Smooth muscle cell (in vitro differentiated cells): ENCODE data around the gene C1orf232. TPM values are rescaled to one million over a fixed set of nuclear protein-coding genes. Genes with fewer than 3 reads are reported as not detected.

Source experiments
- DNase-seq: peaks from one replicate; lab custom pipeline; 2025; ENCODE audit not compliant: unreplicated experiment; lab: John Stamatoyannopoulos, UW
- H2AFZ ChIP-seq: fragments of 200-600 bp; sonication (generic); 2 replicates; pipeline ENCODE4 v1.6.0; 2016; ENCODE audit warnings: antibody characterized with exemption, low read depth, mild to moderate bottlenecking
- H3F3A ChIP-seq: fragments of 200-600 bp; sonication (generic); 2 replicates; pipeline ENCODE4 v1.6.0; 2017; ENCODE audit warnings: antibody characterized with exemption, low read depth
- H3K27ac ChIP-seq: fragments of 200-600 bp; sonication (generic); 2 replicates; pipeline ENCODE4 v1.5.1; 2016; ENCODE audit warnings: low read depth, mild to moderate bottlenecking
- H3K27me3 ChIP-seq: fragments of 200-600 bp; sonication (generic); 2 replicates; pipeline ENCODE4 v1.6.1; 2016; ENCODE audit warnings: low read depth, mild to moderate bottlenecking
- H3K36me3 ChIP-seq: fragments of 200-600 bp; sonication (generic); 2 replicates; pipeline ENCODE4 v1.5.1; 2016; ENCODE audit warnings: low read depth
- H3K4me1 ChIP-seq: fragments of 200-600 bp; sonication (generic); 2 replicates; pipeline ENCODE4 v1.5.1; 2016; ENCODE audit warnings: low read depth
- H3K4me2 ChIP-seq: fragments of 200-600 bp; sonication (generic); 2 replicates; pipeline ENCODE4 v1.6.0; 2016; ENCODE audit warnings: mild to moderate bottlenecking
- H3K4me3 ChIP-seq: fragments of 200-600 bp; sonication (generic); 2 replicates; pipeline ENCODE4 v1.5.1; 2016; ENCODE audit warnings: mild to moderate bottlenecking
- H3K79me2 ChIP-seq: fragments of 200-600 bp; sonication (generic); 2 replicates; pipeline ENCODE4 v1.6.0; 2016; ENCODE audit warnings: low read depth, mild to moderate bottlenecking
- H3K9ac ChIP-seq: fragments of 200-600 bp; sonication (generic); 2 replicates; pipeline ENCODE4 v1.6.0; 2016; ENCODE audit warnings: low read depth
- H3K9me3 ChIP-seq: fragments of 200-600 bp; sonication (generic); replicated peaks from 2 replicates; pipeline ENCODE4 v1.5.1; 2016; ENCODE audit warnings: low read depth
- H4K20me1 ChIP-seq: fragments of 200-600 bp; sonication (generic); 2 replicates; pipeline ENCODE4 v1.6.0; 2016; ENCODE audit warnings: low read depth
- WGBS: methylation state at CpG from one replicate; pipeline ENCODE4 v1.1.7; 2016; ENCODE audit warnings: low lambda C conversion rate; 5-methylcytosine and 5-hydroxymethylcytosine counted together
- polyA plus RNA-seq: library from polyadenylated mRNA; unstranded; fragments of >200 nt; fragmentation: Nextera tagmentation; extraction: Ambion mirVana; gene quantifications from 2 replicates; pipeline ENCODE4 v1.2.1, GENCODE V29; 2016
- total RNA-seq: library from RNA; depleted of rRNA; stranded (reverse); fragments of >200 nt; gene quantifications from 2 replicates; pipeline ENCODE4 v1.2.3, GENCODE V29; 2014
- TF ChIP-seq, protein P1 (sequence below): fragments of 200-600 bp; sonication (generic); IDR thresholded peaks from 2 replicates; pipeline ENCODE4 v1.5.1; 2017; ENCODE audit warnings: borderline replicate concordance, mild to moderate bottlenecking, antibody characterized with exemption; ENCODE audit not compliant: insufficient read depth, poor library complexity, severe bottlenecking

The C1orf232 gene
- total and polyA plus RNA-seq, 2 experiments from 2014 or later: not detected

DNA sequence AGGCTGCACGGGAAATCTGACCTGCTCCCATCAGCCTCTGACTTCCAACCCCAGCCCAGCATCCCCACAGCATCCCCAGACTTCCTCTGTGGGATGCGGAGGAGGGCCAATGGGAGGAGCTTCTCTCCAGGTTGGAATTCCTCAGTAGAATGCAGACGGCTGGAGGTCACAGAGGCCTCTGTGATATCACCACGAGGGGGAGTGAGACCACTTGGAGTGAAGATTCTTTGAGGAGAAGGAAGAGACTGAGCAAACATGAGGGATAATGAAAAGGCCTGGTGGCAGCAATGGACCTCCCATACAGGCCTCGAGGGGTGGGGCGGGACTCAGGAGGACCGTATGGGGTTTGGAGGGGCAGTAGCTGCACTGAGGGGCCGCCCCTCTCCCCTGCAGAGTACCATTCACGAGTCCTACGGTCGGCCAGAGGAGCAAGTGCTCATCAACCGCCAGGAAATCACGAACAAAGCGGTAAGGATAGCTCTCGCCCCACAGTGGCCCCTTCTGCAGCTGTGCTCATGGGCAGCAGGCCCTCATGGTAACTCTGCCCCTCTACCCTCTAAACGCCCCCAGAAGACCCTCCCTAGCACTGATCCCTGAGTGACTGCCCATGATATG, 21.7 kb upstream of the C1orf232 start, which contains the start of gene CATSPER4:
CATSPER4 (plus strand) TSS at position 230 of the 615 bp plus-strand sequence; CDS start at position 256, 26 bp downstream.
- Histone ChIP-seq H3K79me2 (no peaks in the 10 kb centered on the region), H3K27me3 (no peaks in the 10 kb centered on the region), H3K9me3 (no peaks in the 10 kb centered on the region), H3K4me3 (no peak within 1 kb of the TSS), H3K4me2 (no peak within 1 kb of the TSS), H4K20me1 (no peaks in the 10 kb centered on the region), H3K27ac (no peak within 1 kb of the TSS), H3K9ac (no peak within 1 kb of the TSS), H2AFZ (no peak within 1 kb of the TSS), H3F3A (no peaks in the 10 kb centered on the region), H3K4me1 (no peaks in the 10 kb centered on the region), H3K36me3 (no peaks in the 10 kb centered on the region)
- TF ChIP-seq, protein P1, sequence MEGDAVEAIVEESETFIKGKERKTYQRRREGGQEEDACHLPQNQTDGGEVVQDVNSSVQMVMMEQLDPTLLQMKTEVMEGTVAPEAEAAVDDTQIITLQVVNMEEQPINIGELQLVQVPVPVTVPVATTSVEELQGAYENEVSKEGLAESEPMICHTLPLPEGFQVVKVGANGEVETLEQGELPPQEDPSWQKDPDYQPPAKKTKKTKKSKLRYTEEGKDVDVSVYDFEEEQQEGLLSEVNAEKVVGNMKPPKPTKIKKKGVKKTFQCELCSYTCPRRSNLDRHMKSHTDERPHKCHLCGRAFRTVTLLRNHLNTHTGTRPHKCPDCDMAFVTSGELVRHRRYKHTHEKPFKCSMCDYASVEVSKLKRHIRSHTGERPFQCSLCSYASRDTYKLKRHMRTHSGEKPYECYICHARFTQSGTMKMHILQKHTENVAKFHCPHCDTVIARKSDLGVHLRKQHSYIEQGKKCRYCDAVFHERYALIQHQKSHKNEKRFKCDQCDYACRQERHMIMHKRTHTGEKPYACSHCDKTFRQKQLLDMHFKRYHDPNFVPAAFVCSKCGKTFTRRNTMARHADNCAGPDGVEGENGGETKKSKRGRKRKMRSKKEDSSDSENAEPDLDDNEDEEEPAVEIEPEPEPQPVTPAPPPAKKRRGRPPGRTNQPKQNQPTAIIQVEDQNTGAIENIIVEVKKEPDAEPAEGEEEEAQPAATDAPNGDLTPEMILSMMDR: peak; percentile 40
- 40% methylated on average over 16 of the region's 16 CpGs for WGBS
- DNase-seq: no peak

DNA sequence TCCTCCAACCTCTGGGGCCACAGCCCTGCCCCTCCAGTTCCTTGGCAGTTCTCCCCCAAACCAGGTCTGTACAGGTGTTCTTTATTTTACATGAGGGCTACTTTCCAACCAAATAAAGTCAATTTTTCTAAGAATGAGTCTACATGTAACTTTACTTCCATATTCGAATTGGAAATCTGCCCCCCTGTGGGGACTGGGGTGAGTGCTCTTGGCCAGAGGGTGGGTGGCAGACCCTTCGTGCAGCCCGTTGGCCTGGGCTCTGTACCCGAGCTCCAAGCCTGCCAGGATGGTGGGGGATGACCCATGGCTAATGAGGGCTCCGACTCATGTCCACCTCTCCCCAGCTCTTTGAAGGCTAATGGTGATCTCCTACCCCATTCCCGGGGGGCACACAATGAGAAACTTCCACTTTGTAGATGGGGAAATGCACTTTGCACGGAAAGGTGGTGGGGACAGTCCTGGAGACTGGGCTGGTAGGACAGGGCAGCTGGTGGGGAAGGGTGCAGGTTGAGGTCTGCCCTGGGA, 21.1 kb upstream of the C1orf232 start:
- no peak overlapping the region for H2AFZ ChIP-seq
- 88% methylated on average over 7 of the region's 7 CpGs for WGBS
- no peak overlapping the region for H3K27ac ChIP-seq
- no peaks in the 10 kb centered on the region for H4K20me1 ChIP-seq
- H3K9ac ChIP-seq: no peak overlapping the region
- H3K79me2 ChIP-seq: no peaks in the 10 kb centered on the region
- H3K9me3 ChIP-seq: no peaks in the 10 kb centered on the region
- TF ChIP-seq, protein P1: no peak
- no peaks in the 10 kb centered on the region for H3K36me3 ChIP-seq
- no peak overlapping the region for H3K4me3 ChIP-seq
- no peaks in the 10 kb centered on the region for H3F3A ChIP-seq
- H3K4me1 ChIP-seq: no peaks in the 10 kb centered on the region
- no peak overlapping the region for H3K4me2 ChIP-seq
- no peak for DNase-seq
- H3K27me3 ChIP-seq: no peaks in the 10 kb centered on the region

GRCh38 chr1:26189331-26189730, 20.6 kb upstream of the C1orf232 start:
- Histone ChIP-seq H3K79me2 (no peaks in the 10 kb centered on the region), H3K4me1 (no peaks in the 10 kb centered on the region), H4K20me1 (no peaks in the 10 kb centered on the region), H3K9me3 (no peaks in the 10 kb centered on the region), H3K9ac (no peak overlapping the region), H2AFZ (no peak overlapping the region), H3K27me3 (no peaks in the 10 kb centered on the region), H3F3A (no peaks in the 10 kb centered on the region), H3K4me2 (no peak overlapping the region), H3K27ac (no peak overlapping the region), H3K4me3 (no peak overlapping the region), H3K36me3 (no peaks in the 10 kb centered on the region)
- TF ChIP-seq, protein P1: no peak
- no peak for DNase-seq
- 96% methylated on average over 6 of the region's 6 CpGs for WGBS

DNA sequence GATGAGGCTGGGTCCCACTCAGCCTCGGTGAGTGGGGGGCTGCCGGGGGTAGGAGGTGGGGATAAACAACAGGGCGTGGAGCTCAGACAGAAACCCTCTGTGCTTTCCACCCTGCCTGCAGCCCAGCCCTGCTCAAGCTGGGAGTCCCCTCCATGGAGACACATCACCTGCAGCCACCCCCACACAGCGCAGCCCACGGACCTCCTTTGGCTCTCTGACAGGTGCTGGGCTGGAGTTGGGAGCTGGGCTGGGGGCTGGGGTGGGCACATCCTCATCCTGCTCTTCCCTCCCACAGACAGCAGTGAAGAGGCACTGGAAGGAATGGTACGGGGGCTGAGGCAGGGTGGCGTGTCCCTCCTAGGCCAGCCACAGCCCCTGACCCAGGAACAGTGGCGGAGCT, 19.7 kb upstream of the C1orf232 start:
- H3K36me3 ChIP-seq: no peaks in the 10 kb centered on the region
- no peak overlapping the region for H3K4me2 ChIP-seq
- no peak overlapping the region for H3K27ac ChIP-seq
- H3K9ac ChIP-seq: no peak overlapping the region
- H3F3A ChIP-seq: no peaks in the 10 kb centered on the region
- H3K9me3 ChIP-seq: no peaks in the 10 kb centered on the region
- H2AFZ ChIP-seq: no peak overlapping the region
- TF ChIP-seq, protein P1: no peak
- DNase-seq: no peak
- 97% methylated on average over 8 of the region's 8 CpGs for WGBS
- H3K27me3 ChIP-seq: no peaks in the 10 kb centered on the region
- H4K20me1 ChIP-seq: no peaks in the 10 kb centered on the region
- H3K4me1 ChIP-seq: no peaks in the 10 kb centered on the region
- no peak overlapping the region for H3K4me3 ChIP-seq
- H3K79me2 ChIP-seq: no peaks in the 10 kb centered on the region
